Activated CD4-positive, alpha-beta T cell treated with anti-CD3 and anti-CD28 coated beads for 48 hours (primary cell): Measurements from ENCODE around the gene CCL7.

Experiments used
- DNase-seq: peaks from one replicate; pipeline ENCODE4 v3.0.0-alpha.2; 2020

CCL7 gene

GRCh38 chr17:34248511-34249024 is 21.5 kb upstream of the CCL7 start:
- DNase-seq, result no peak

- DNase-seq, result no peak
Observed at GRCh38 chr17:34249061-34249460, 21.0 kb upstream of the CCL7 start.

GRCh38 chr17:34249478-34249877 is 20.5 kb upstream of the CCL7 start:
- no peak for DNase-seq

GRCh38 chr17:34251186-34251585 is 18.8 kb upstream of the CCL7 start:
- no peak for DNase-seq

GRCh38 chr17:34252095-34252443 is 18.0 kb upstream of the CCL7 start:
- no peak for DNase-seq

- DNase-seq, result no peak
Observed at GRCh38 chr17:34252444-34253138, 17.4 kb upstream of the CCL7 start.

- DNase-seq, result no peak
Observed at GRCh38 chr17:34253139-34253525, 16.9 kb upstream of the CCL7 start.

GRCh38 chr17:34254146-34254545 is 15.9 kb upstream of the CCL7 start:
- DNase-seq, result no peak

- DNase-seq, result no peak
Observed at GRCh38 chr17:34254651-34255380, 15.2 kb upstream of the CCL7 start, which contains the start of gene CCL2. CCL2 (plus strand) TSS chr17:34255285; CDS start chr17:34255350, 65 bp downstream.

- no peak for DNase-seq
Observed at GRCh38 chr17:34255381-34255732, 14.7 kb upstream of the CCL7 start.

GRCh38 chr17:34255841-34256240 is 14.2 kb upstream of the CCL7 start:
- DNase-seq, result no peak

- DNase-seq, result no peak
Observed at GRCh38 chr17:34257299-34257985, 12.6 kb upstream of the CCL7 start.

GRCh38 chr17:34257986-34258326 is 12.1 kb upstream of the CCL7 start:
- no peak for DNase-seq

- no peak for DNase-seq
Observed at GRCh38 chr17:34259146-34259545, 10.9 kb upstream of the CCL7 start.

- DNase-seq, result no peak
Observed at GRCh38 chr17:34260861-34261260, 9.2 kb upstream of the CCL7 start.

GRCh38 chr17:34261568-34262337 is 8.3 kb upstream of the CCL7 start:
- DNase-seq, result peak; percentile 24

GRCh38 chr17:34265711-34266110 is 4.3 kb upstream of the CCL7 start:
- no peak for DNase-seq

GRCh38 chr17:34275881-34276280 is 5.9 kb downstream of the CCL7 start:
- no peak for DNase-seq

GRCh38 chr17:34276826-34277225 is 6.8 kb downstream of the CCL7 start:
- no peak for DNase-seq

GRCh38 chr17:34283571-34283970 is 13.6 kb downstream of the CCL7 start:
- no peak for DNase-seq

GRCh38 chr17:34285286-34285792 is 15.3 kb downstream of the CCL7 start, which contains the start of gene CCL11:
CCL11 (plus strand) TSS chr17:34285742; CDS start chr17:34285809, 67 bp downstream.
- no peak for DNase-seq

- DNase-seq, result no peak
Observed at GRCh38 chr17:34287875-34288274, 17.9 kb downstream of the CCL7 start.

GRCh38 chr17:34290586-34290985 is 20.6 kb downstream of the CCL7 start:
- no peak for DNase-seq
